K562 (cell line): ENCODE results near the gene COL5A1. TPM values are rescaled to one million over a fixed set of nuclear protein-coding genes. Genes with fewer than 3 reads are reported as not detected.

Experiments
- ATAC-seq: fragments of 200-7000 bp; cut with Tn5 transposase; 3 replicates; pipeline ENCODE4 v1.9.1; 2020; ENCODE audit warnings: moderate library complexity
- BruUV-seq: library from RNA; stranded (reverse); fragments of 400-500 nt; replicated peaks from 2 replicates; lab custom pipeline; 2021; lab: Mats Ljungman, UMichigan
- CTCF ChIA-PET: fragments of 300-600 bp; formaldehyde crosslinking; extraction: SDS; loops from one replicate; lab custom pipeline; 2021; ENCODE audit warnings: low intra/inter-chr PET ratio; lab: Yijun Ruan, JAX
- POLR2A ChIA-PET: fragments of 300-600, 350-650 bp; sonication (Branson Sonifier 250); formaldehyde crosslinking; extraction: SDS; loops from one replicate; lab custom pipeline; 2021; ENCODE audit warnings: antibody characterized with exemption, inconsistent platforms; lab: Yijun Ruan, JAX
- DNase-seq, 4 experiments: peaks; one replicate each; pipeline versions ENCODE4 v3.0.0 to v3.0.0-alpha.2; 2011 to 2018; ENCODE audit warnings: low spot score in 3 of 4, mixed read lengths in 3 of 4; ENCODE audit errors: extremely low read depth in 1 of 4
- FAIRE-seq: peaks from 2 replicates; lab custom pipeline; 2011; peaks lifted over from hg19 to GRCh38; lab: Jason Lieb, UNC
- H2AFZ ChIP-seq: 2 replicates; pipeline ENCODE4 v1.6.0; 2011; ENCODE audit warnings: low read depth, low read length, control low read depth, inconsistent platforms
- H3K27ac ChIP-seq: fragments of 200-600 bp; 3 replicates; pipeline ENCODE4 v1.8.0; 2011; ENCODE audit warnings: low read depth, mild to moderate bottlenecking, control low read depth, inconsistent platforms, low read length, moderate library complexity, mixed read lengths; ENCODE audit errors: extremely low read depth
- H3K27me3 ChIP-seq, 2 experiments: fragments of 300-600 bp in 1 of 2; 2 replicates in 1 of 2; 3 replicates in 1 of 2; pipeline versions ENCODE4 v1.6.0 to v1.8.0; 2011; ENCODE audit warnings: inconsistent platforms in 2 of 2, low read length in 2 of 2, mild to moderate bottlenecking in 1 of 2, mixed read lengths in 1 of 2, moderate library complexity in 1 of 2; ENCODE audit not compliant: control insufficient read depth in 2 of 2, insufficient read depth in 2 of 2
- H3K36me3 ChIP-seq: fragments of 300-600 bp; 3 replicates; pipeline ENCODE4 v1.8.0; 2011; ENCODE audit warnings: mild to moderate bottlenecking, low read length, inconsistent platforms; ENCODE audit not compliant: control insufficient read depth, insufficient read depth
- H3K4me1 ChIP-seq, 2 experiments: fragments of 200-600 bp in 1 of 2; replicated peaks in 1 of 2; 2 replicates in 1 of 2; 3 replicates in 1 of 2; pipeline versions ENCODE4 v1.5.1 to v1.8.0; 2011; ENCODE audit warnings: inconsistent platforms in 2 of 2, low read length in 2 of 2, mild to moderate bottlenecking in 1 of 2, mixed read lengths in 1 of 2, moderate library complexity in 1 of 2; ENCODE audit not compliant: control insufficient read depth in 2 of 2, insufficient read depth in 2 of 2
- H3K4me2 ChIP-seq: 2 replicates; pipeline ENCODE4 v1.6.1; 2011; ENCODE audit warnings: low read length, control low read depth, inconsistent platforms, mixed read lengths; ENCODE audit not compliant: insufficient read depth
- H3K4me3 ChIP-seq: fragments of 200-600 bp; sonication (generic), shearing (Covaris generic); 2 replicates; pipeline ENCODE4 v1.5.1; 2016; ENCODE audit warnings: control low read depth, inconsistent platforms
- H3K79me2 ChIP-seq: fragments of 200-600 bp; 3 replicates; pipeline ENCODE4 v1.8.0; 2011; ENCODE audit warnings: low read length, inconsistent platforms; ENCODE audit not compliant: control insufficient read depth, insufficient read depth
- H3K9ac ChIP-seq, 2 experiments: 2 replicates each; pipeline versions ENCODE4 v1.6.0 to v1.6.1; 2011; ENCODE audit warnings: low read depth in 2 of 2, low read length in 2 of 2, control low read depth in 1 of 2, inconsistent platforms in 1 of 2, mild to moderate bottlenecking in 1 of 2, mixed read lengths in 1 of 2; ENCODE audit not compliant: insufficient read depth in 1 of 2
- H3K9me1 ChIP-seq: one replicate; pipeline ENCODE4 v1.6.0; 2011; ENCODE audit warnings: inconsistent platforms, mild to moderate bottlenecking, low read length, moderate library complexity; ENCODE audit not compliant: control insufficient read depth, insufficient read depth
- H3K9me3 ChIP-seq: replicated peaks from 2 replicates; pipeline ENCODE4 v1.5.1; 2011; ENCODE audit warnings: low read depth, low read length, inconsistent platforms; ENCODE audit not compliant: control insufficient read depth, insufficient read depth
- H4K20me1 ChIP-seq: replicated peaks from 2 replicates; pipeline ENCODE4 v1.6.1; 2011; ENCODE audit warnings: low read length, inconsistent platforms, mixed read lengths; ENCODE audit not compliant: control insufficient read depth, insufficient read depth
- ARID2 ChIP-seq: fragments of 450-650 bp; IDR thresholded peaks from 2 replicates; pipeline ENCODE4 v1.6.1; 2017; ENCODE audit warnings: antibody characterized with exemption, mild to moderate bottlenecking
- CHD4 ChIP-seq: fragments of 200-600 bp; sonication (generic); IDR thresholded peaks from 3 replicates; pipeline ENCODE4 v1.6.1; 2012; ENCODE audit warnings: low read depth, mild to moderate bottlenecking, mixed read lengths, low read length, inconsistent platforms; ENCODE audit not compliant: insufficient read depth, insufficient replicate concordance, poor library complexity, severe bottlenecking
- E4F1 ChIP-seq: fragments of 250-450 bp; sonication (Bioruptor Pico); IDR thresholded peaks from 2 replicates; pipeline ENCODE4 v1.5.0; 2021; ENCODE audit warnings: mild to moderate bottlenecking, borderline replicate concordance
- HNRNPLL ChIP-seq: fragments of 200-400 bp; formaldehyde crosslinking; IDR thresholded peaks from 2 replicates; pipeline ENCODE4 v1.6.1; 2017; ENCODE audit warnings: low read length, low read depth, mild to moderate bottlenecking; ENCODE audit not compliant: poor library complexity, severe bottlenecking
- KHSRP ChIP-seq: fragments of 450-650 bp; IDR thresholded peaks from 2 replicates; pipeline ENCODE4 v1.6.1; 2017
- MBD2 ChIP-seq: sonication (generic); IDR thresholded peaks from 2 replicates; pipeline ENCODE4 v1.6.1; 2016; ENCODE audit warnings: low read depth, borderline replicate concordance
- NFIC ChIP-seq: fragments of 450-650 bp; IDR thresholded peaks from 2 replicates; pipeline ENCODE4 v1.6.1; 2017; ENCODE audit warnings: mild to moderate bottlenecking, inconsistent platforms
- NUFIP1 ChIP-seq: fragments of 450-650 bp; IDR thresholded peaks from 2 replicates; pipeline ENCODE4 v1.6.1; 2018; ENCODE audit not compliant: partially characterized antibody
- SIRT6 ChIP-seq: IDR thresholded peaks from one replicate; pipeline ENCODE4 v1.6.1; 2012; ENCODE audit warnings: low read depth, mild to moderate bottlenecking, control low read depth, inconsistent platforms, low read length, moderate library complexity
- SRSF3 ChIP-seq: fragments of 200-400 bp; formaldehyde crosslinking; IDR thresholded peaks from 2 replicates; pipeline ENCODE4 v1.6.1; 2016; ENCODE audit warnings: mild to moderate bottlenecking, low read length, moderate library complexity; ENCODE audit not compliant: insufficient read depth
- YY1 ChIP-seq, 3 experiments: IDR thresholded peaks; 2 replicates each; pipeline ENCODE4 v1.6.1; 2011; ENCODE audit warnings: low read length in 2 of 3, mild to moderate bottlenecking in 2 of 3, moderate library complexity in 2 of 3, borderline replicate concordance in 1 of 3, control low read depth in 1 of 3, low read depth in 1 of 3; ENCODE audit not compliant: insufficient read depth in 3 of 3, insufficient replicate concordance in 2 of 3, control insufficient read depth in 1 of 3, insufficient read length in 1 of 3; ENCODE audit errors: extremely low read depth in 1 of 3
- ZNF12 ChIP-seq: sonication (generic); formaldehyde crosslinking; IDR thresholded peaks from 2 replicates; pipeline ENCODE4 v1.4.0; 2020; ENCODE audit warnings: mild to moderate bottlenecking, missing genetic modification reagents
- ZNF197 ChIP-seq: fragments of 200-800 bp; sonication (Bioruptor generic); IDR thresholded peaks from 2 replicates; pipeline ENCODE4 v1.6.1; 2016; ENCODE audit warnings: low read depth, missing genetic modification characterization, missing compliant biosample characterization
- ZNF518B ChIP-seq: fragments of 250-450 bp; sonication (Bioruptor Pico); IDR thresholded peaks from 2 replicates; pipeline ENCODE4 v1.5.0; 2021; ENCODE audit warnings: mild to moderate bottlenecking, moderate library complexity
- WGBS: fragments of 100-300 bp; shearing (Covaris generic); methylation state at CpG from one replicate; pipeline ENCODE4 v1.1.6; 2016; ENCODE audit warnings: low coverage, mixed read lengths; ENCODE audit not compliant: insufficient coverage; ENCODE audit errors: missing lambda C conversion rate; 5-methylcytosine and 5-hydroxymethylcytosine counted together
- in situ Hi-C: fragments of 300-500 bp; cut with MboI; formaldehyde crosslinking; loops from 4 replicates; pipeline ENCODE4 v1.15.0; 2018; ENCODE audit warnings: inconsistent platforms, mixed read lengths
- intact Hi-C: fragments of 100-400 bp; cut with micrococcal nuclease; formaldehyde crosslinking; loops from 2 replicates; pipeline ENCODE4 v1.14.2; 2022
- polyA plus RNA-seq, 8 experiments: library from polyadenylated mRNA; depleted of rRNA in 4 of 8; stranded (reverse) in 5 of 8; unstranded in 3 of 8; fragments of >200 nt; fragmentation: Nextera tagmentation in 2 of 8; fragmentation: Illumina TruSeq in 1 of 8; extraction: Ambion mirVana in 2 of 8; extraction: Trizol in 1 of 8; gene quantifications; 2 replicates each; pipeline versions ENCODE4 v1.2.1 to v1.2.3, GENCODE V29; 2011 to 2014; ENCODE audit warnings: inconsistent platforms in 1 of 8, missing spikeins in 1 of 8
- total RNA-seq, 7 experiments: library from RNA; depleted of rRNA in 6 of 7; stranded (reverse); fragments of >200 nt in 6 of 7; fragmentation: Illumina TruSeq in 2 of 7; extraction: Trizol in 2 of 7; gene quantifications; 2 replicates each; pipeline versions ENCODE4 v1.2.1 to v1.2.3, GENCODE V29; 2011 to 2021; ENCODE audit warnings: low replicate concordance in 1 of 7

Gene COL5A1
- total and polyA plus RNA-seq, 9 of the 15 experiments (the other 6 are each of a cell fraction or from before 2014, with no cell fraction given) = under 0.01 to 0.13 (median 0.04) TPM; not detected in 6

- H3K36me3 ChIP-seq = no peaks in the 10 kb centered on the region
- no peaks in the 10 kb centered on the region for H4K20me1 ChIP-seq
- in situ Hi-C loops = no loop called here
- no TSS peak for BruUV-seq
- H2AFZ ChIP-seq = no peak overlapping the region
- no peaks in the 10 kb centered on the region for H3K9me1 ChIP-seq
- TF ChIP-seq E4F1 = no peak
- no peak for TF ChIP-seq SIRT6
- TF ChIP-seq ARID2 = no peak
- no peak for TF ChIP-seq MBD2
- TF ChIP-seq ZNF197 (CRISPR knock-in tag) = no peak
- no peak for TF ChIP-seq NUFIP1
- no peak for TF ChIP-seq YY1 (IDR thresholded peaks at IDR 0.05; ENCODE audit: borderline replicate concordance in 1 of 3, control insufficient read depth in 1 of 3, extremely low read depth in 1 of 3, insufficient read depth in 3 of 3, insufficient read length in 1 of 3, insufficient replicate concordance in 2 of 3, low read depth in 1 of 3, low read length in 2 of 3)
- no peak for TF ChIP-seq CHD4
- no peak for TF ChIP-seq ZNF12 (CRISPR knock-in tag)
- TF ChIP-seq SRSF3 = no peak
- TF ChIP-seq ZNF518B (CRISPR knock-in tag) = no peak
- TF ChIP-seq HNRNPLL = no peak
- TF ChIP-seq KHSRP = no peak
- no peak for TF ChIP-seq NFIC
- H3K4me1 ChIP-seq = no peaks in the 10 kb centered on the region
- H3K9me3 ChIP-seq = no peaks in the 10 kb centered on the region; the same call in 1 of the 2 replicates
- CTCF ChIA-PET = no interaction called here
- WGBS = 0% methylated on average over 7 of the region's 10 CpGs
- no peak for ATAC-seq
- H3K27ac ChIP-seq = no peak overlapping the region
- no peak for DNase-seq
- H3K9ac ChIP-seq = no peak overlapping the region
- H3K4me3 ChIP-seq = no peak overlapping the region
- POLR2A ChIA-PET = no interaction called here
- no peaks in the 10 kb centered on the region for H3K79me2 ChIP-seq
- FAIRE-seq = no peak
- H3K27me3 ChIP-seq = peaks cover 11 to 52% of the 10 kb centered on the region in 2 experiments; a peak in 3 of 5 replicates
- intact Hi-C loops = no loop called here
- H3K4me2 ChIP-seq = no peak overlapping the region
These were observed 114.5 kb downstream of the COL5A1 start for GRCh38 chr9:134756098-134756497.
